Skeletal muscle tissue (tissue), 4 donors: ENCODE measurements around the gene DUSP22. TPM values are rescaled to one million over a fixed set of nuclear protein-coding genes. Genes with fewer than 3 reads are reported as not detected.

Experiments
- H3K27ac ChIP-seq: one replicate; pipeline ENCODE4 v1.7.0; 2013; ENCODE audit warnings: mild to moderate bottlenecking, low read depth, low read length, inconsistent platforms
- H3K27me3 ChIP-seq, 3 donors: one replicate each; pipeline ENCODE4 v1.7.0; 2013; ENCODE audit warnings: low read length in 3 of 3; ENCODE audit not compliant: control insufficient read depth in 3 of 3, insufficient read depth in 3 of 3
- H3K36me3 ChIP-seq, 3 donors: one replicate each; pipeline ENCODE4 v1.7.0; 2013; ENCODE audit warnings: low read length in 3 of 3; ENCODE audit not compliant: control insufficient read depth in 3 of 3, insufficient read depth in 3 of 3
- H3K4me1 ChIP-seq, 3 donors: one replicate each; pipeline ENCODE4 v1.7.0; 2013; ENCODE audit warnings: low read length in 3 of 3, mild to moderate bottlenecking in 3 of 3; ENCODE audit not compliant: control insufficient read depth in 3 of 3, insufficient read depth in 3 of 3
- H3K4me3 ChIP-seq, 3 donors: one replicate each; pipeline ENCODE4 v1.7.0; 2013; ENCODE audit warnings: low read length in 3 of 3
- H3K9ac ChIP-seq, 3 donors: one replicate each; pipeline ENCODE4 v1.7.0; 2013; ENCODE audit warnings: low read length in 3 of 3, mild to moderate bottlenecking in 3 of 3, moderate library complexity in 2 of 3, low read depth in 1 of 3
- H3K9me3 ChIP-seq, 3 donors: one replicate each; pipeline ENCODE4 v1.7.0; 2013; ENCODE audit warnings: low read length in 3 of 3; ENCODE audit not compliant: control insufficient read depth in 3 of 3
- total RNA-seq: library from RNA; depleted of rRNA; stranded (reverse); fragments of >200 nt; gene quantifications from one replicate; pipeline ENCODE4 v1.2.3, GENCODE V29; 2014
- donor health status: Osteomylitis.

DUSP22 gene
- total RNA-seq, 1 donor from 2014 or later: 17.7 TPM

GRCh38 chr6:383856-384255 is 91.6 kb downstream of the DUSP22 start:
- Histone ChIP-seq H3K4me1 (no peaks in the 10 kb centered on the region), H3K27ac (no peak overlapping the region), H3K27me3 (peaks cover 68 to 72% (median 71%) of the 10 kb centered on the region in 3 donors), H3K36me3 (no peaks in the 10 kb centered on the region), H3K4me3 (no peak overlapping the region), H3K9me3 (no peaks in the 10 kb centered on the region), H3K9ac (no peak overlapping the region)

- H3K36me3 ChIP-seq: no peaks in the 10 kb centered on the region
- no peak overlapping the region for H3K27ac ChIP-seq
- H3K4me1 ChIP-seq: no peaks in the 10 kb centered on the region
- H3K27me3 ChIP-seq: peaks cover 71 to 73% (median 72%) of the 10 kb centered on the region in 3 donors
- H3K9me3 ChIP-seq: no peaks in the 10 kb centered on the region
- no peak overlapping the region for H3K9ac ChIP-seq
- H3K4me3 ChIP-seq: no peak overlapping the region
These were observed 92.6 kb downstream of the DUSP22 start for GRCh38 chr6:384898-385297.

DNA sequence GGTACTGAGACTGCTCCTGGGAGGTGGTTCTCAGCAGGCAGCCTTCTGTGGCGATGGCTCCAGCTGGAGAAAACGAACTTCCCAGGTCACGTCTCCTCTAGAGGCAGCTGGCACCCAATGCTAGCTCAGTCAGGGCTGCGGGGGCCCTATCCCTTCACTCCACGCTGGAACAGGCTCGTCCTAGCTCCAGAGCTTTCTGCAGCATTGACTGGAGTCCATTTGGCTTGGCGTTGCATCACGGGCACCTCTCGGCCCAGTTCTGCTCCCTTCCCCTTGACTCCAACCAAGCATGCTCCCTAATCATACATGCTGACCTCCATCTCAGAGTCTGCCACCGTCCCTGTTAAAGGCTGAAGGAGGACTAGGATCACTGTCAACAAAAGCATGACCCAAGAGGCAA is 93.3 kb downstream of the DUSP22 start:
- Histone ChIP-seq H3K9ac (no peak overlapping the region), H3K4me1 (no peaks in the 10 kb centered on the region), H3K27ac (no peak overlapping the region), H3K4me3 (no peak overlapping the region), H3K36me3 (no peaks in the 10 kb centered on the region), H3K9me3 (no peaks in the 10 kb centered on the region), H3K27me3 (peaks cover 71 to 74% (median 72%) of the 10 kb centered on the region in 3 donors)

DNA sequence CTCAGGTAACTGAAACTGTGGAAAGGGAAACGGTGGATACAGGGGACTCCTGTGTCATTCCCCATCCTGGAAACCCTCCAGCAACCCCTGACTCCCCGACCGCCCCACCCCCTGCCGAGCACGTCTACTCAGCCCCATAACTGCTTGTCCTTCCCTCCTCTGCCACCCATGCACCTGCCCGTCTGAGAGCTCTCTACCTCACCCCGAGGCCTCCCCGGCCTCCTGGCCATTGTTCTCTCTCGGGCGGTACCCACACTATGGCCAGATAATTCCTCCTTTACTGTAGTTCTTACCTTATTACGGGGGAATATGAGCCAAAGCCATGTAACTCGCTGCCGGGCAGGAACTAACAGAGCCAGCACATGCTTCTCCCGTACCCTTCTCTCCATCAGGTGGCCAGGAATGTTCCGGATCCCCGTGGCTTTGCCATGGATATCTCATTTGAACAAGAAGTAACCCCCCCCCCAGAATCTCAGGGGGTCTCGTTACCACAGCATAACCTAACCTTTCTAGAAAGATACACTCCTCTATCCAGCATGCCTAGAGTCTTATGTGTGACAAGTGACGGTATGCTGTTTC is 94.5 kb downstream of the DUSP22 start:
- Histone ChIP-seq H3K27ac (no peak overlapping the region), H3K4me1 (peaks cover 5 to 7% (median 7%) of the 10 kb centered on the region in 3 donors), H3K36me3 (no peaks in the 10 kb centered on the region), H3K27me3 (peaks cover 75 to 80% (median 77%) of the 10 kb centered on the region in 3 donors), H3K4me3 (no peak overlapping the region), H3K9me3 (no peaks in the 10 kb centered on the region), H3K9ac (no peak overlapping the region)

DNA sequence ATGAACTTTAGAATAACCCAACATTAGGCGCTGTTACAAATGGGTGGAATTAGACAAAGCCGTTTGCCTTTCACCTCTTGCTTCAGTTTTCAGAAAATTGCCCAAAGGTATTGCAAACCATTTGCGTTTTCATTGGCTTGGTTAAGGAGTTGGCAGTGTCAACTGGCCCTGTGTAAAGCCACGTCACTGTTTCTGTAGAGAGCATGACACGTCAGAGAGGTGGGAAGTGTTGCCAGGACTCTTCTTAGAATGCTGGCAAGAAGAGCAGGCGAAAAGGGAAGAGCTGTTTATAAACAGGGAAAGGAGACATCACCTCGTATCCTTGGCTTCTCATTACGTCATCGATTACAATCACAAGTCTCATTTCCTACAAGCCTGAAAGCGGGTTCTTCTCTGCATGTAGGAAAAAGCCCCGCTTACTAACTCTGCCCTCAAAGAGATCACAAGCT is 95.0 kb downstream of the DUSP22 start:
- Histone ChIP-seq H3K4me3 (no peak overlapping the region), H3K36me3 (no peaks in the 10 kb centered on the region), H3K27me3 (peaks cover 79 to 81% (median 80%) of the 10 kb centered on the region in 3 donors), H3K4me1 (peaks cover 10 to 12% (median 12%) of the 10 kb centered on the region in 3 donors), H3K27ac (no peak overlapping the region), H3K9me3 (no peaks in the 10 kb centered on the region), H3K9ac (no peak overlapping the region)

DNA sequence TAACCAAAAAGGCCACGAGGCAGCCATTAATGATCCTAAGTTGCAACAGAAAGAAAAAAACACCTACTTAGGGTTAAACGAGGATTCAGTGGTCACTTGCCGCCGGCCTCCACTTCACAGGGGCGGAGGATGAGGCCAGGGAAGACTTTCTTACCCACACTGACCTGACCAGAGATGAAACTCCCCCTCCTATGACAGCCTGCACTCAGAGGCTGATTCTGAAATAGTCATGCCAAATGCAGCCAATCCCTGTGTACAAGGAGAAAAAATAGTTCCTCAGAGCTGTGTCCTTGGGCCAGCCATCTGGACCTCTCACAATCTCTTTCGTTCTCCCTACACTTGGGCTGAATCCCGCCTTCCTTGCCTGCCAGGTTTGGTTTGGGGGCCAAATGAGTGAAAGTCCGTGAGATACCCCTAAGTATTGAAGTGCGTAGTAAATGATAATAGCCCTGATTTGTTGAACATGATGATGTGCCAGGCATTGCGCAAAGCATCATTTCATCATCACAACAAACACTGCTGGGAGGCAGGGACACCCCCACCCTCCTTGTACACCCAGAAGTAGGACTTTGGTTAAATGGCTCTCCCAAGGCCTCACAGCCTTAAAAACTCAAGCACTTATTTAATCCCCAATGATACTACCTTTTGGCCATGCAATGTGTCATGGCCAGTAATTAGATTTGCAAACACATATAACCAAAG is 96.1 kb downstream of the DUSP22 start:
- peaks cover 80 to 82% (median 82%) of the 10 kb centered on the region in 3 donors for H3K27me3 ChIP-seq
- no peak overlapping the region for H3K27ac ChIP-seq
- no peak overlapping the region for H3K9ac ChIP-seq
- H3K4me3 ChIP-seq: no peak overlapping the region
- H3K9me3 ChIP-seq: no peaks in the 10 kb centered on the region
- H3K4me1 ChIP-seq: peaks cover 12 to 19% (median 12%) of the 10 kb centered on the region in 3 donors
- no peaks in the 10 kb centered on the region for H3K36me3 ChIP-seq

DNA sequence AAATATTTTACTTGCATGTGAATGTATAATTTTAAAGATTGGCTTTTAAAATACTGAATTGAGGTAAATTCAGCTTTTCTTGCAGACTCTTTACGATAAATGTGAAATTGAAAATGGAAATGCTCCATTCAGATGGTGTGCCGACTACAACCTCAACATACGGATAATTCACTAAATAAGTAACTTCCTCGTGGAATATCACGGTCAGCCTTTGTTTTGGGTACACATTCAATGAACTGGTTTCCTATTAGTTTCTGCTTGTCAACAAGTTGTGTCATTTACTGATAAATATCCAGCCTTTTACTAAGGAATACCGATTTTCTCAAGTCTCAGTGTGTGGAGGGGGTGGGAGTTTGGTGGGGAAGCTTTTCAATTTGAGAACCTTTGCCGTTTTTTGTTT is 96.9 kb downstream of the DUSP22 start:
- Histone ChIP-seq H3K36me3 (no peaks in the 10 kb centered on the region), H3K9me3 (no peaks in the 10 kb centered on the region), H3K9ac (no peak overlapping the region), H3K27me3 (peaks cover 81 to 83% (median 83%) of the 10 kb centered on the region in 3 donors), H3K27ac (no peak overlapping the region), H3K4me1 (peaks cover 12 to 26% (median 12%) of the 10 kb centered on the region in 3 donors), H3K4me3 (no peak overlapping the region)

GRCh38 chr6:389622-390021 is 97.3 kb downstream of the DUSP22 start:
- H3K27ac ChIP-seq: no peak overlapping the region
- H3K36me3 ChIP-seq: no peaks in the 10 kb centered on the region
- H3K4me3 ChIP-seq: no peak overlapping the region
- peaks cover 81 to 83% (median 82%) of the 10 kb centered on the region in 3 donors for H3K27me3 ChIP-seq
- H3K9me3 ChIP-seq: no peaks in the 10 kb centered on the region
- H3K9ac ChIP-seq: no peak overlapping the region
- peaks cover 12 to 27% (median 12%) of the 10 kb centered on the region in 3 donors for H3K4me1 ChIP-seq

DNA sequence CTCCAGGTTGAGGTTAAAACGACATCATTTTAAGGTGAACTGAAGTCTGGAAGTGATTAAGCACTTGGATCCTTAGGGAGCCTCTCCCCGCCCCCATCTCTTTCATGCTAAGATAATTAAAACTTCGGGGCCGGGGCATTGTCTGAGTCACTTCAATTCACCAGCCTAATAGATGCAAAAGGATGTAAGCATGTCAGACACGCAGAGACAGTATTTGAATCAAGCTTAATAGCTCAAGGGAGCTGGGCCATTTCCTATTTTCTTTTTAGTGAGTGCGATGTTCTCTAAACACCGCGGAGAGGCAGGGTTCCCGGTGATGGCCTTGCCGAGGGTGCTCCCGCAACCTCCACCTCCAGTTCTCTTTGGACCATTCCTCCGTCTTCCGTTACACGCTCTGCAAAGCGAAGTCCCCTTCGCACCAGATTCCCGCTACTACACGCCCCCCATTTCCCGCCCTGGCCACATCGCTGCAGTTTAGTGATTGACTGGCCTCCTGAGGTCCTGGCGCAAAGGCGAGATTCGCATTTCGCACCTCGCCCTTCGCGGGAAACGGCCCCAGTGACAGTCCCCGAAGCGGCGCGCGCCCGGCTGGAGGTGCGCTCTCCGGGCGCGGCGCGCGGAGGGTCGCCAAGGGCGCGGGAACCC is 98.7 kb downstream of the DUSP22 start:
- H3K9me3 ChIP-seq: no peaks in the 10 kb centered on the region
- H3K27me3 ChIP-seq: peaks cover 79 to 82% (median 80%) of the 10 kb centered on the region in 3 donors
- peak overlapping the region; percentile 35 to 58 (median 49) for H3K4me3 ChIP-seq

More for the DNA sequence above, 98.7 kb downstream of the DUSP22 start:
- Histone ChIP-seq H3K36me3 (no peaks in the 10 kb centered on the region), H3K9ac (no peak overlapping the region), H3K27ac (no peak overlapping the region), H3K4me1 (peaks cover 12 to 27% (median 12%) of the 10 kb centered on the region in 3 donors)
